Hippocampal formation (tissue), 2 donors: ENCODE results near the gene TMEM255B.
"Not testable (repeated sequence)": the region's sequence is repeated elsewhere in the genome, so short reads cannot be mapped to it uniquely, and the experiment has no call there.

ENCODE experiments used
- DNase-seq, 2 donors: peaks; one replicate each; lab custom pipeline; 2025; lab: John Stamatoyannopoulos, UW

Gene TMEM255B

DNA sequence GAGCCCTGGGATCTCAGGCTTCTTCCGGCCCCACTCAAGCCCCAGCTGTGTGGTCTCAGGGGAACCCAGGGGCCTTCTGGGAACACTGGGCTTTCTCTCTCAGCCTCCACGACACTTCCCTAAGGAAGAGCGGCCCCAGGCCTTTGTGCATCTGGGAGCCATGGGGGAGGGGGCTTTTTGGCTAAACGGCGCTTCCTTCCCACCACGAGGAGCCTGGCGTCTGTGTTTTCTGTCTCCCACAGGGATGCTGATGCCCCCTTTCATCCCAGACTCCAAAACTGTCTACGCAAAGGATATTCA, 24.2 kb upstream of the TMEM255B start:
- no peak for DNase-seq

DNA sequence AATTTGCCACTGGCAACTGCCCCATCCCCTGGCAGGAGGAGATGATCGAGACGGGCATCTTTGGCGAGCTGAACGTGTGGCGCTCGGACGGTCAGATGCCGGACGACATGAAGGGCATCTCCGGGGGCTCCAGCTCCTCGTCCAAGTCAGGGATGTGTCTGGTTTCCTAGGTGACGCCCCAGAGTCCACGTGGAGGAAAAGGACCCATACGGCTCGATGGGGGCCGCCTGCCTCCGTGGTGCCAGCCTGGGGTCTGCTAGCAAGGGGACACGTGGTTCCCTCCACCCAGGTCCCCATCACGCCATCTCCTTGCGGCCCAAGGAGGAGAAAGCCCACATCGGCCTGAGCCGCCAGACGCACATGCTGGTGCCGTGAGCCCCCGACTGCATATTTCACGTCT, 23.8 kb upstream of the TMEM255B start:
- DNase-seq: no peak

DNA sequence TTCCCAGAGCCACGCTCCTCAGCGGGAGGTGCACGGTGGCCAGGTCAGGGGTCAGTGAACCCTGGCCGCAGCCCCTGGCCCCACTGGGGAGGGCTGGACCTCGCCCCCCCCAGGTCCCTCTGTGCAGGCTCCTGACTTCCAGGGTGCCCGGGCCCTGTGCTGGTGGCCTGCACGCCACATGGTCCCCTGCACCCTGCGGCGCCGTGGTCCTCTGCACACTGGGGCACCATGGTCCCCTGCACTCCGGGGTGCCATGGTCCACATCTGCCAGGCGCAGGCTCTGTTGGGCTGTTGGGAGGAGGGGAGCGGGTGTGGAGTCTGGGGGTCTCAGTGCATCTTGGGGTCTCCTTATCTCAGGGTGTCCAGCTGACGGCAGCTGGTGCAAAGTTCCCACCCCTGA, 23.3 kb upstream of the TMEM255B start:
- no peak for DNase-seq

DNA sequence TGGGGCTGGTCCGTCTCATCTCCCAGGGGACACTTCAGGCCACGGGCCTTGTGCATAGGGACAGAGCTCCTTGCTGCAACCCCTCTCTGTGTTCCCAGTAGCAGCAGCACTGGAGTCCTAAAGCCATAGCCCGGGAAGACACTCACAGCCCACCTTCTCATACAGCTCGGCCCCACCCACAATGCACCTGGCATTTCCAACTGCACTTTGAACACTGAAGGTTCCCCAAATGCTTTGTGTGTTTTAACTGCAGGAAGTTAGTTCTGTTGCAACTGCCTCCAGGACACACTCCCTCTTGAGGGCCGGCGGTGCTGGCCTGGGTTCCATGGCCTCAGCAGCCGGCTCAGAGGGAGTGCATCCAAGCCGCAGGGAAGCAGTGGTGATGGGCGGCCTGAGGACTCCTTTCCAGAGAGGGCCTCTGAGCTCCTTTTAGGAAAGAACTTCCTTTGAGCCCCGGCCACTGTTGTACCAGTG, 22.7 kb upstream of the TMEM255B start:
- no peak for DNase-seq

DNA sequence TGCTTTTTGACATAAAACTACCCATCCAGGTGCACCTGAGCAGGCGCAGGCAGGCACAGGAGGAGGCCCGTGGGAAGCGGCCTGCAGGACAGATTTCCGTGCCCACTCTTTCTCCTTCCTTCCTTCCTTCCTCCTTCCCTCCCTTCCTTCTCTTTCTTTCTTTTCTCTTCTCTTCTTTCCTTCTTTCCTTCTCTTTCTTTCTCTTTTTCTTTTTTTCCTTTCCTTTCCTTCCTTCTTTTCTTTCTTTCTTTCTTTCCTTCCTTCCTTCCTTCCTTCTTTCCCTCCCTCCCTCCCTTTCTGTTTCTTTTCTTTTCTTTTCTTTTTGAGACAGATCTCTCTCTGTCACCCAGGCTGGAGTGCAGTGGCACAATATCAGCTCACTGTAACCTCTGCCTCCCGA, 21.2 kb upstream of the TMEM255B start:
- DNase-seq: no peak

DNA sequence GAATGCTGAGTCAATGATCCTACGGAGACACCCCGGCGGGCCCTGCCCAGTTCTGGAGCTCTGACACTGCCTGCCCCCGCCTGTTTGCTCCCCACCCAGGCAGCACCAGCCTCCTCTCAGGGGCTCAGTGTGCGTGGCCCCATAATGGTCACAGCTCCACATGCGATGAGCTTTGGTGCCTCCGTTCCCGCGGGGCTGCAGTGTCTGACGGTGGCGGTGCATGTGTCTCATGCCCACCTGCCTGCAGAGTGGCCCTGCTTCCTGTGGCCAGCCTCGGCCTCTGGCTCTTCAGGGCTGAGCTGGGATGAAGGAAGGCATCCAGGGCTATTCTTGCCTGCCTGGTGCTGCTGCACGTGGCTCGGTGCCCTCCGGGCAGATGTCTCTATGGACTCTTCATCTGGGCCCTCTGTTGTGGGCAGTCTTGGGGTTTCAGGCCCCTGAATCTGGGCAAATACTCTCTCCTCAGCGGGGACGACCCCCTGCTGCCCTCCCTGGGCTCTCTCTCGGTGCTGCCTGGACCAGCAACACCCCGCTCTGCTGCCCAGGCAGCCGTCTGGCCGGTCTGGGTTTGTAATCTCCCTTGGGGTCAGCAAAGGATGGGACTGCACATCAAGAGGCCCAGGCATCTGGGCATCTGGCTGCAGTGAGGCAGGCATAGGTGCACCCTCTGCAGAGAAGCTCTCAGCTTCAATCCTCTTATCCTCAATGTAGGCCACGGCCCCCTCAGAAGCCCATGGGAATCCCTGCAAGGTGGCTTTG, 19.3 kb upstream of the TMEM255B start:
- DNase-seq: no peak

DNA sequence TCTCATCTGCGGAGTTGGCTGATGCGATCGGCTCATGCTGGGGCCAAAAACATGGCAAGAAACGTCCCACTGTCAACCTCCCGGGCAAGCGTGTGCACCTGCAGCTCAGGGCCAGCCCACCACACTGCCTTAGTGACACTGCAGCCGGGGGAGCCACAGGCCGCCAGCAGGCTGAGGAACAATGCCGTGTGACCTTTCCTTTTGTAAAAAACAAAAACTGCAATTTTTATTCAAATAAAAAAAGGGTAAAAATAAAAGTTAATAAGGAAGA, 18.8 kb upstream of the TMEM255B start:
- DNase-seq: no peak

DNA sequence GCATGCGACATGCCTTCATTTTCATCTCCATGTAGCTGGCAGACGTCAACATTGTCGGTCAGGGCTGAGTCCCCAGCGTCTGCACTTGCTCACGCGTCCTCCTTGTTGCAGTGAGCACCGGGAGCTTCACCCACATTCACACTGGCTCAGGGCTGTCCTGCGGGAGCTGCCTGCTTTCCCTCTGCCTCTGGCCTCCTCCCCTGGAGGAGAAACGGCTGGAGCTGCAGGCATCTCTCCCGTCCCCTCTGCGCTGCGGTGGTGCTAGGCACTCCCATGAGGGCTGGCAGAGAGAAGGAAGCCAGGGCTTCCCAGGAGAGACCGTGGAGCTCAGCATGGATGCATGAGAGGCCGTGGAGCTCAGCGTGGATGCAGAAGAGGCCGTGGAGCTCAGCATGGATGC, 18.4 kb upstream of the TMEM255B start:
- DNase-seq: no peak

DNA sequence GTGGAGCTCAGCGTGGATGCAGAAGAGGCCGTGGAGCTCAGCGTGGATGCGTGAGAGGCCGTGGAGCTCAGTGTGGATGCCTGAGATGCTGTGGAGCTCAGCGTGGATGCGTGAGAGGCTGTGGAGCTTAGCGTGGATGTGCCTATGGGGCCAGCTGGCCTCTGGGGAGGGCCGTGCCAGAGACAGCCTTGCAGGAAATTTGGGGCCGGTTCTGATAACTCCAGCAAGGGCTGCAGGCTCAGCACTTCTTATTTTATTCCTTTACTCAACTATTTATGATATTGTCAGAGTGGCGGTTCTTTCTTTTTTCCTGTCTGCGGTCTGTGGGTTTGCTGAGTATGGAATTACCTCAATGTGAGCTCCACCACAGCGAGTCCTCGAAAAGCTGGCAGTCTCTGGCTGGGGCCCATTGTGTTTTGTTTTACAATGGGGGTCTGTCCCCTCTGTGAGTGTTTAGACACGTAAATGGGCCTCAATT, 17.8 kb upstream of the TMEM255B start:
- no peak for DNase-seq

DNA sequence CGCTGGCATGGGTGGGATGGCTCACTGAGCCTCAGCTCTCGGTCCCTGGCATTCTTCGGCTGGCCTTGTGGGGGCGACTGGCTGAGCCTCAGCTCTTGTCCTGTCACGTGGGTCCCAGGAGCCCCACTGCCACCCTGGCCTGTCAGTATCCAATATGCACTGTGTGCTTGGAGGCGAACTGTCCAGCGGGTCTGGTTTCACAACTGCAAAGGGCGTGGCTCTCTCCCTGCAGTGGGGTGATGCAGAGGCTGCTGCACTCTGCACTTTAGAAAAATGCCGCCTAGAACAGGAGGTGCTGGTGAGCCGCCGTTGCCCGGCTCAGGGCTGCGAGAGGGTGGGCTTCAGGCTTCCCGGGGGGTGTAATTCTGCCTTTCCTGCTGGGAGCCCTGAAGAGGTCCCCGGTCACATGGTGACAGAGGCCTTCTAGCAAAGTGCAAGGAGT, 17.0 kb upstream of the TMEM255B start:
- no peak for DNase-seq

DNA sequence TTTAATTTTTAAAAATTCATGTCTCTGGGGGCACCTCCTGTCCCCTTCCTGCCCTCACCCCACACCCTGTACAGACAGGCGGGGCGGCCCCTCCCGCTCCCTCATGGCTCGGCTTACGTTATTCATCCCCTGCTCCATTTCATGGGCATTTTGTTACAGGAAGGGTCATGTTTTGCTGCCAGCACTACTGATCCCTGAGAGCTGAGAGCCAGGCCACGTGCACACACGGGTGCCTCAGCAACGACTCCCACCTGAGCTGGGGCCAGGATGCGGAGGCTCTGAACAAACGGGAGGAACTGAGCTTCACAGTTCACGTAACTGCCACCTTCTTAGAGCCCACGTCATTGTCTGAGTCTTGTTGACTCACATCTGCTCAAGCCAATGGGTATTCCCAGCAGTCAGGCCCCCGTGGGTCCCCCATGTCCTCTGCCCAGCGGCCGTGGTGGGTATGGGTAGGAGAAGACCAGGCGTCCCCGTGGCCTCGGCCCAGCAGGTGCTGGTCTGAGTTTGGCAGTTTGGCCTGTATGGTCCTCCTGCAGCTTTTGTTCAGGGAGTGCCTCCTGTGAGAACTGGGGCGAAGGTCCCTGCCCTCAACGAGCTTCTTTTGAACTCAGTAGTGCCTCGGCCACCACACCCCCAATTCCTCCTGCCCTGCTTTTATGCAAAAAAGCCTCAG, 16.4 kb upstream of the TMEM255B start:
- DNase-seq: no peak

DNA sequence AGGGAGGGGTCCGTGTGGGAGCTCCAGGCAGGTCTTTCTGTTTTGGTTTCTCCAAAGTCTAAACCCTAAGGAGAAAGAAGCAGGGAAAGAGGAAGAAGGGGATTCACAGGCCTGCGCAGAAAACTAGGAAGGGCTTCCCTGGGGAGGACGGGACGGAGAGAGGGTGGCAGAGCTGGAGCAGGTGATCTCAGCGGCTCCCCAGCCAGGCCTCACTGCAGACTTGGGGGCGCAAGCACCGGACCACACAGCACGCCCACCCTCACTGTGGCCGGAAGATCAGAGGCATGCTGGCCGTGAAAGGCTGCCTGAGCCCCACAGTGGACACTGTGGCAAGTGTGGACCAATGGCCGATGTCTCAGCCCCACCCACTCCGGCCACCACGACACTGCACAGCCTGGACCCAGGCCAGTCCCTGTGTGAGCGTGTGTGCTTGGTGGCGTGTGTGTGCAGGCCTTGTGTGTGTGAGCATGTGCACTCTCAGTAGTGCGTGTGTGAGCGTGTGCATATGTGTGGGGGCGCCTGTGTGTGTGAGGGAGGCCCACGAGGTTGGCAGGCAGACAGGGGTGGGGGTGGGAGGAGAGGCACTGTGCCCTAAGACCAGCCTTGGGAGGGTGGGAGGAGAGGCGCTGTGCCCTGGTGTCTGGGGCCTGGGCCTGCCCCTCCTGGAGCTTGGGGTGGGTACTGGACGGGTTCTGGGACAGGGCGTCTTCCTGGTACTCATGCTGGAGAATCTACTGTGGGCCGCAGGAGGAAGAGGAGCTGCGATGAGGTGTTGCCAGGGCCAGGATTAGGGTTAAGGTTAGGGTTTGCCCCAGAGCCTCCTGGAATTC, 15.4 kb upstream of the TMEM255B start:
- no peak for DNase-seq

DNA sequence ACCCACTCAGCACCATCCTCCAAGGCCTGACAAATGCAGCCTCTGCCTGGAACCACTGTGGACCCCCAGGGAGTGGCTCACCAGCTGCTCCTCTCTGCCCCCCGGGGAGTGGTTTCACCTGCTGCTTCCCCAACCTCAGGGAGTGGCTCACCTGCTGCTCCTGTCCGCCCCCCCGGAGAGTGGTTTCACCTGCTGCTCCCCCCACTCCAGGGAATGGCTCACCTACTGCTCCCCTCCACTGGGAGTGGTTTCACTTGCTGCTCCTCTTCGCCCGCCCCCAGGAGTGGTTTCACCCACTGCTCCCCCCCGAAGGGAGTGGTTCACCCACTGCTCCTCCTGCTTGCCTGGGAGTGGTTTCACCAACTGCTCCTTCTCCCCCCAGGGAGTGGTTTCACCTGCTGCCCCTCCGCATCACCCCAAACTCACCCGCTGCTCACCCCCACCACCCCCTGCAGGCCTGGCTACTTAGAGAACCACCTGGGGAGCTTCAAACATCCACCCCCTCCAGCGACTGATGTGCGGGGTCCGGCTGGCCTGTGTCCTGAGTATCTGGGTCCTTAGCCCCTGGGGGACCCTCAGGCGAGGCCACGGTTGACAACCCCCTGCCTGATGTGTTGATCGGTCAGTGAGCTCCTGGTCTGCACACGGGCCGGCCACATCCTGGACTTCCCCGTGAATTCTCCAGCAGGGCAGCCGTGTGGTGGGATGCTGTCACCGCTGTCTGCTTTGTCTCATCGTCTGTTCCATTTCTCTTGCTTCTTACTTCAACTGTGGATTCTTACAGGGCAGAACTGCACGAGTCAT, 14.6 kb upstream of the TMEM255B start:
- DNase-seq: no peak

DNA sequence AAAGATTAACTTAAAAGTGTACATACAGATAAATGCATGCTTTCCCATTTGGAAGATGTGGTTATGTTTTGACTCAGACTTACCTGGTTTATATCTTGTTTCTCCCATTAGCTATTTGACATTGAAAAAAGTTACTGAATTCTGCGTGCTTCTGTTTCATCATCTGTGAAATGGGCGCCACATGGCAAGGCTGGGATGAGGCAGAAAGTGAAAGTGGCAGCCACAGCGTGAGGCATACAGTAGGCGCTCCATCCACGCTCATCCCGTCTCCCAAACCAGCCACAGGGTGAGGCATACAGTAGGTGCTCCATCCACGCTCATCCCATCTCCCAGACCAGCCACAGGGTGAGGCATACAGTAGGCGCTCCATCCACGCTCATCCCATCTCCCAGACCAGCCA, 14.0 kb upstream of the TMEM255B start:
- DNase-seq: no peak

DNA sequence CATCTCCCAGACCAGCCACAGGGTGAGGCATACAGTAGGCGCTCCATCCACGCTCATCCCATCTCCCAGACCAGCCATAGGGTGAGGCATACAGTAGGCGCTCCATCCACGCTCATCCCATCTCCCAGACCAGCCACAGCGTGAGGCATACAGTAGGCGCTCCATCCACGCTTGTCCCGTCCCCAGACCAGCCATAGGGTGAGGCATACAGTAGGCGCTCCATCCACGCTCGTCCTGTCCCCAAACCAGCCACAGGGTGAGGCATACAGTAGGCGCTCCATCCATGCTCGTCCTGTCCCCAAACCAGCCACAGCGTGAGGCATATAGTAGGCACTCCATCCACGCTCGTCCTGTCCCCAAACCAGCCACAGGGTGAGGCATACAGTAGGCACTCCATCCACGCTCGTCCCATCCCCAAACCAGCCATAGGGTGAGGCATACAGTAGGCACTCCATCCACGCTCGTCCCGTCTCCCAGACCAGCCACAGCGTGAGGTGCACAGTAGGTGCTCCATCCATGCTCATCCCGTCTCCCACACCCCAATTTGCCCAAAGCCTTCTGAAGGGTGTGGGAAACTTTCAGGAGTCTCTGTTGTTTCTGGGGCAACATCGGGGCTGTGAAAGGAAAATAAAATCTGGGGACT, 13.4 kb upstream of the TMEM255B start:
- DNase-seq: not testable (repeated sequence)

DNA sequence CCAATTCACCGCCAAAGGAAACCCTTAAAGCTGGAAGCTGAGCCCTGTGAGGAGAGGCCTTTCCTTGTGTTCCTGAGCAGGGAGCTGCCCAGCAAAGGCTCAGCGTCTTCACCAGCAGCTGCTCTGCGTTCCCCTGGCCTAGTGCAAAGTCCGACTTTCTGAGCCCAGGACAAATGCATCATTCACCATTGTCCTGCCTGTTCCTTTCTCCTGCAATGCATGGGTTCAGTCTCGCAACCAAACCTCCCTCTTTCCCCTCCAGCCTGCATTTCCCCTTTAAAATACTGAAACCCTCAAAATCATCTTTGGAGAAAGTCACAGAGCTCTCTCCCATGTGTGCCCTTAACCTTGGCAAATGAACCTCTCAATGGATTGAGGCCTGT, 12.9 kb upstream of the TMEM255B start:
- DNase-seq: no peak

DNA sequence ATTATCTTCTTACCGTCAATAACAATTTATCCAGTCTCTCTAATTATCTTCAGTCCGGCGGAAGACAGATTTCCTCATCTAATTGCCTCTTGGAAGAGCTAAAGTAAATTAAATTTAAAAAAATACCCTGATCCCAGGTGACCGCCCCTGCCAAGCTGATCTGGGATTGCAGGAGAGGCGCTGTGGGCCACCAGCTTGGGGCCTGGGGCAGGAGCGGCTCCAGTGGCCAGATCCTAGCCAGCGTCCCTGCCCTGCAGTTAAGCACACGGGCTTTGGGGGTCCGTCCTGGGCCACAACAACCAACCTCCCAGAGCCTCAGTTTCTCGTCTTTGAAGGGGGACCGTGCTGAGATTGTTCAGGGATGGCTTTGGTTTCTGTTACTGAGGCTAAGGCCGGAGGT, 12.4 kb upstream of the TMEM255B start:
- DNase-seq: no peak

DNA sequence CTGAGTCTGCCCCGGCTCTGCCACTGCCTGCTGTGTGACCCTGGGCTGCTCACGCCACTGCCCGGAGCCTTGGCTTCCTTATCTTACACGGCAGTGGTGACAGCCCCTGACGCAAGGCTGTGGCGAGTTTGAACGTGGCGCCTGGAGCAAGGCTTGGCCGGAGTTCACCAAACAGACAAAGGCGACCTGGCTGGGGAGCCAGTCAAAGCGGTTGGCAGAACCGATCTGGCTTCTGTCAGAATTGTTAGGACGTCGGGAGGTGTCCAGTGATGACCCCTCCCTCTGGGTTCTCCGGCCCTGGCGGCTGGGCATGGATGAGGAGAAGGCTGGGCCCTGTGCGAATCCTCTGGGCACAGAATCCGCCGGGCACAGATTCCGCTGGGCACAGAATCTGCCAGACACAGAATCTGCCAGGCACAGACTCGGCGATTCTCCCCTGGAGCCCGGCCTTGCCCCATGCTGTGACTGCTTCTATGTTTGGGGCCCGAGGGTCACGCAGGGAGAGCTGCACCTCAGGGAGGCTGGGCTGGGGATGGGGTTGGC, 11.7 kb upstream of the TMEM255B start:
- no peak for DNase-seq

DNA sequence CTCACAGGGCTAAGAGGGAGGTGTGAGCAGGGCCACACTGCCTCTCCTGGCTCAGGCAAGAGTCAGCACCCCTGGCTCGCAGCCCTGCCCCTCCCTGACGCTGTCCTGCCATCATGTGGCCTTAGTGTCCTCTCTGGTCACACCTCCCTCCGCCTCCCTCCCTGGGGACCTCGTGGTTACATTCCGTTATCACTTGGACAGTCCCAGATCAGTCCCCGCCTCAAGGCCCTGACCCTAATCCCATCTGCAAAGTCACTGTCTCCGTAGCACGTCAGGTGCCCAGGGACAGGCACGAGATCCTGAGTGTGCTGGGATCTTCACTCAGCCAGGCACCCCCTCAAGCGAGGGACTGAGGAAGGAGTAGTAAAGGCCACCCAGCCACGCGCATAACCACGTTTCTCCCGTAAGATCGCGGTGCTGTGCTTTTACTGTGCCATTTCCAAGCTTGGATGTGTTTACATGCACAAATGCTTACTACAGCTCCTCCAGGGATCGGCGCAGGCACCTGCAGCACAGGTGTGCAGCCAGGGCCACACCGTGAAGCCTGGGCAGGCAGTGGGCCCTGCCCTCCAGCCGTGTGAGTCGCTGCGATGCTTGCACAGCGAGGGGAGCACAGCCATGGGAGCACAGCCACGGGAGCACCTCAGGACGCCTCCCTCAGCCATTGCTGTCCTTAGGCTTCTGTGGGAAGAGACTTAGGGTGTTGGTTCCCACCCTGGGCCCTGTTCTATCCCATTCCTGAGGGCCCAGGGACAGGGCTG, 10.7 kb upstream of the TMEM255B start:
- no peak for DNase-seq

DNA sequence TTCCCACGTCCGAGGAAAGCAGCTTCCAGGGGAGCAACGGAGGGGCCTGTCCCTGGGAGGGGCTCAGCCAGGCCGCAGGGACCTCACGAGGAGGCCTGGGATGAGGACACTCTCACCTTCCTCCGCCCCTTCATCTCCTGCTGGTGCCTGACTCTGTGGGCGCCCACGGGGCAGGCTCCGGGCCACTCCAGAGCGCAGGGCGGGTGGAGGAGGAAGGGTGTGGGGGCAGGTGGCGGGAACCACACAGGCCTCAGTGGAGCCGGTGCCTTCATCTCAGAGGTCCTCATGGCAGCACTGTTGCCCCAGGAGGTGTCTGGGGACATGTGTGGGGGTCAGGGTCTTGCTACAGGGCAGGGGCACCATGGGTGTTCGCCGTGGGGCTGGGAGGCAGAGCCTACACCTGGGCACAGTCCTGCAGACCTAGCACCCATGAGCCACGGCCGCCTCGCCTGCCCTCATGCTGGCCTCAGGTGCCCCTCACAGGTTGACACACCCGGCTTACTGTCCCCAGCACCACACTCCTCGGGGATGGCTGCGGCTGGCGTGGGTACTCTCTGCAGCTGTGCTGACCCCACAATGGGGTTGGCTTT, 10.1 kb upstream of the TMEM255B start:
- no peak for DNase-seq
